Measurements from ENCODE around the gene SPINK5.

Gene SPINK5

DNA sequence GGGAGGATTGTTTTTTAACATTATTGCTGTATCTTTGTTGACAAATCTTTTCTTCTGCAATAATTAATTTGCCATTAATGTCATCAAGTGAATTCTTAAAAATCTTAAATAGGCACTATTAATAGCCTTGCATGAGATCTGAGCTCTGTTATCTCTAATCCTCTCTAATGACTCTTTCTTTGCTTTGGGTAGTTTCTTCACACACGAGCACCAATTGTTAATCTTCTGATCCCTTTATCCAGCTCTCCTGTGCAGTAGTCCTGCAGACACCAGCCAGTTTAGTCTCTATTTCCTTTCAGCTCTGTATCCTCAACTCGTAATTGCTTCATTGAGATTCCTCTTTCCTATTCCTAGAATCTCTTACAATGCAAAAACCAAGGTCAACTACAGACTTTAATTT, 112.7 kb downstream of the SPINK5 start:
- Histone ChIP-seq H3K4me2 (ENCODE audit: low read length) (no peak overlapping the region), H3K27ac (no peak overlapping the region), H3K9ac (no peak overlapping the region), H3K36me3 (ENCODE audit: control insufficient read depth, insufficient read depth, low read length) (no peaks in the 10 kb centered on the region), H3K79me2 (no peaks in the 10 kb centered on the region), H3K27me3 (ENCODE audit: control insufficient read depth, insufficient read depth, low read length) (no peaks in the 10 kb centered on the region), H3K4me3 (ENCODE audit: low read depth, low read length) (no peak overlapping the region), H2AFZ (no peak overlapping the region), H3K9me3 (ENCODE audit: control insufficient read depth, low read length) (no peaks in the 10 kb centered on the region), H3K4me1 (no peaks in the 10 kb centered on the region)
- TF ChIP-seq, protein P1, sequence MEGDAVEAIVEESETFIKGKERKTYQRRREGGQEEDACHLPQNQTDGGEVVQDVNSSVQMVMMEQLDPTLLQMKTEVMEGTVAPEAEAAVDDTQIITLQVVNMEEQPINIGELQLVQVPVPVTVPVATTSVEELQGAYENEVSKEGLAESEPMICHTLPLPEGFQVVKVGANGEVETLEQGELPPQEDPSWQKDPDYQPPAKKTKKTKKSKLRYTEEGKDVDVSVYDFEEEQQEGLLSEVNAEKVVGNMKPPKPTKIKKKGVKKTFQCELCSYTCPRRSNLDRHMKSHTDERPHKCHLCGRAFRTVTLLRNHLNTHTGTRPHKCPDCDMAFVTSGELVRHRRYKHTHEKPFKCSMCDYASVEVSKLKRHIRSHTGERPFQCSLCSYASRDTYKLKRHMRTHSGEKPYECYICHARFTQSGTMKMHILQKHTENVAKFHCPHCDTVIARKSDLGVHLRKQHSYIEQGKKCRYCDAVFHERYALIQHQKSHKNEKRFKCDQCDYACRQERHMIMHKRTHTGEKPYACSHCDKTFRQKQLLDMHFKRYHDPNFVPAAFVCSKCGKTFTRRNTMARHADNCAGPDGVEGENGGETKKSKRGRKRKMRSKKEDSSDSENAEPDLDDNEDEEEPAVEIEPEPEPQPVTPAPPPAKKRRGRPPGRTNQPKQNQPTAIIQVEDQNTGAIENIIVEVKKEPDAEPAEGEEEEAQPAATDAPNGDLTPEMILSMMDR (IDR thresholded peaks at IDR 0.05): no peak

GRCh38 chr5:148177207-148177606, 113.4 kb downstream of the SPINK5 start:
- no peak overlapping the region for H2AFZ ChIP-seq
- H3K79me2 ChIP-seq: no peaks in the 10 kb centered on the region
- H3K9ac ChIP-seq: no peak overlapping the region
- H3K27ac ChIP-seq: no peak overlapping the region
- H3K4me3 ChIP-seq (ENCODE audit: low read depth, low read length): no peak overlapping the region
- no peaks in the 10 kb centered on the region for H3K36me3 ChIP-seq (ENCODE audit: control insufficient read depth, insufficient read depth, low read length)
- no peaks in the 10 kb centered on the region for H3K27me3 ChIP-seq (ENCODE audit: control insufficient read depth, insufficient read depth, low read length)
- H3K9me3 ChIP-seq (ENCODE audit: control insufficient read depth, low read length): no peaks in the 10 kb centered on the region
- TF ChIP-seq, protein P1 (IDR thresholded peaks at IDR 0.05): no peak
- H3K4me1 ChIP-seq: no peaks in the 10 kb centered on the region
- no peak overlapping the region for H3K4me2 ChIP-seq (ENCODE audit: low read length)

GRCh38 chr5:148179234-148179824, 115.5 kb downstream of the SPINK5 start:
- TF ChIP-seq, protein P1 (IDR thresholded peaks at IDR 0.05): peak; percentile 38
- Histone ChIP-seq H3K4me3 (ENCODE audit: low read depth, low read length) (no peak overlapping the region), H3K36me3 (ENCODE audit: control insufficient read depth, insufficient read depth, low read length) (no peaks in the 10 kb centered on the region), H3K9me3 (ENCODE audit: control insufficient read depth, low read length) (no peaks in the 10 kb centered on the region), H3K9ac (no peak overlapping the region), H2AFZ (no peak overlapping the region), H3K4me2 (ENCODE audit: low read length) (no peak overlapping the region), H3K4me1 (no peaks in the 10 kb centered on the region), H3K27ac (no peak overlapping the region), H3K79me2 (no peaks in the 10 kb centered on the region), H3K27me3 (ENCODE audit: control insufficient read depth, insufficient read depth, low read length) (no peaks in the 10 kb centered on the region)

DNA sequence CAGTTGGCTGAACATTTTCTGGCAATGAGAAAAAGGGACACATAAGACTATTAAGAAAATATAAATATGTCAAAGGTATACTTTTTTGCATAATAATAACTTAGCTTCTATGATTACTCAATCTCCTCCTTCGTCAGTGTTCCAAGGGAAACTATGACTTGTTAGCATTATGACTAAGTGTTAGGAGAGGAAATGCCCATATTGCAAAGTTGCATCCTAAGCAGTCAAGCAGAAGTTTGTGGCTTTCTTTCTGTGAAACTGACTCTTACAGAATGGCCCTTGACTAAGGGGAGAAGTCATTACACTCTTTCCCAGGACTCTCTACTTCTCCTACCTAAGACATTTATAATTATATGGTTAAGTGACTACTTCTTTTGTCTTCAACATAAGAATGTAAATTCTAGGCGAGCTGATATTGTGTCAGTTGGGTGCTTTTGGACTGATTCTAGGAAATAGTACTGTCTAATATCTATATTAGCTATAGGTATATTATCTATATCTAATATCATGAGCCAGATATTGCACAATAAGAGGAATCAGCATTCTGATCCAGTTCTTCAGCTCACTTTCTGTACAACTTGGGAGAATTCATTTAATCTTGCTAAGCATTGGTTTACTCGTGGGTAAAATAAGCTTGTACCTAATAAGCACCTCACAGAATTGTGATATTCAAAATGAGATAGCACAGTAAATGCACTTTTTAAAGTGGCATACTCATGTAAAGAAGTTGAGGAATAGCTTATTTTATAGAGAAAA, 122.6 kb downstream of the SPINK5 start:
- Histone ChIP-seq H3K79me2 (no peaks in the 10 kb centered on the region), H3K36me3 (ENCODE audit: control insufficient read depth, insufficient read depth, low read length) (no peaks in the 10 kb centered on the region), H3K9ac (no peak overlapping the region), H3K4me2 (ENCODE audit: low read length) (no peak overlapping the region), H3K4me3 (ENCODE audit: low read depth, low read length) (no peak overlapping the region), H2AFZ (no peak overlapping the region), H3K9me3 (ENCODE audit: control insufficient read depth, low read length) (no peaks in the 10 kb centered on the region), H3K27me3 (ENCODE audit: control insufficient read depth, insufficient read depth, low read length) (no peaks in the 10 kb centered on the region), H3K27ac (no peak overlapping the region), H3K4me1 (no peaks in the 10 kb centered on the region)
- TF ChIP-seq, protein P1 (IDR thresholded peaks at IDR 0.05): no peak

All from parathyroid adenoma (tissue), 2 donors.